Measurements from ENCODE around the gene CYP1B1.

DNA sequence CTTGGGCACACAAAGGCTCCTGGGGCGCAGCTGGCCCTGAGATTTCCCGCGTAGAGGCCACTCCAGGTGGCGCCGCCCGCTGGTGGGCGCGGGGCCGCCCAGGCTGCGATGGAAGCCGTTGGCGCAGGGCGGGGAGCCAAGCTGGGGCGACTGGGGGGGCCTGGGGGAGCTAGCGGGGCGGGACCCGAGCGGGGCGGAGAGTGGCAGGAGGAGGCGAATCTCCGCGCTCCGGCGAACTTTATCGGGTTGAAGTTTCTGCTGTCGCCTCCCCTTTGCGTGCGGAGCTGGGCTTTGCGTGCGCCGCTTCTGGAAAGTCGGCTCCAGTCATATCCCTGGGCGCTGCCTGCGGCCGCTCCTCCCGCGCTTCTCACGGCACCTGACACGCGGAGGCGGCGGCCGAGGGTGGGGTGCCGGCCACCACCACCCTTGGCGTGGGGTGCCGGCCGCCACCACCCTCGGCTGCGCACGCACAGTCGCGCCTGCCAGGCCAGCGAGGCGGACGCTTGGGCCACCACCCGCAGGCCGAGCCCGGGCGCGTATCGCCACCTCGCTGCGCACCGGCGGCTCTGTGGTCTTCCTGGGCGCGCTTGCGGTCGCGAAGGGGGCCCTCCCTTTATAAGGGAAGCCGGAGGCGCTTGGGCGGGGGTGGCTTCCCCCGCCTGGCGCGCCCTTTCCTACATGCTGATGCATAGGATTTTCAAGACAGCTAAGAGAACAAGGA, 919 bp upstream of the CYP1B1 start:
- TF ChIP-seq, protein P1, sequence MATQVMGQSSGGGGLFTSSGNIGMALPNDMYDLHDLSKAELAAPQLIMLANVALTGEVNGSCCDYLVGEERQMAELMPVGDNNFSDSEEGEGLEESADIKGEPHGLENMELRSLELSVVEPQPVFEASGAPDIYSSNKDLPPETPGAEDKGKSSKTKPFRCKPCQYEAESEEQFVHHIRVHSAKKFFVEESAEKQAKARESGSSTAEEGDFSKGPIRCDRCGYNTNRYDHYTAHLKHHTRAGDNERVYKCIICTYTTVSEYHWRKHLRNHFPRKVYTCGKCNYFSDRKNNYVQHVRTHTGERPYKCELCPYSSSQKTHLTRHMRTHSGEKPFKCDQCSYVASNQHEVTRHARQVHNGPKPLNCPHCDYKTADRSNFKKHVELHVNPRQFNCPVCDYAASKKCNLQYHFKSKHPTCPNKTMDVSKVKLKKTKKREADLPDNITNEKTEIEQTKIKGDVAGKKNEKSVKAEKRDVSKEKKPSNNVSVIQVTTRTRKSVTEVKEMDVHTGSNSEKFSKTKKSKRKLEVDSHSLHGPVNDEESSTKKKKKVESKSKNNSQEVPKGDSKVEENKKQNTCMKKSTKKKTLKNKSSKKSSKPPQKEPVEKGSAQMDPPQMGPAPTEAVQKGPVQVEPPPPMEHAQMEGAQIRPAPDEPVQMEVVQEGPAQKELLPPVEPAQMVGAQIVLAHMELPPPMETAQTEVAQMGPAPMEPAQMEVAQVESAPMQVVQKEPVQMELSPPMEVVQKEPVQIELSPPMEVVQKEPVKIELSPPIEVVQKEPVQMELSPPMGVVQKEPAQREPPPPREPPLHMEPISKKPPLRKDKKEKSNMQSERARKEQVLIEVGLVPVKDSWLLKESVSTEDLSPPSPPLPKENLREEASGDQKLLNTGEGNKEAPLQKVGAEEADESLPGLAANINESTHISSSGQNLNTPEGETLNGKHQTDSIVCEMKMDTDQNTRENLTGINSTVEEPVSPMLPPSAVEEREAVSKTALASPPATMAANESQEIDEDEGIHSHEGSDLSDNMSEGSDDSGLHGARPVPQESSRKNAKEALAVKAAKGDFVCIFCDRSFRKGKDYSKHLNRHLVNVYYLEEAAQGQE (IDR thresholded peaks at IDR 0.05; ENCODE audit: insufficient read depth in 1 of 2, low read depth in 2 of 2, low read length in 2 of 2), result 0 out of 4 replicates have a peak, but pooled peaks of 1 of the 2 experiments have one; percentile 9
- TF ChIP-seq SIN3A (IDR thresholded peaks at IDR 0.05; ENCODE audit: borderline replicate concordance, insufficient read depth, low read length) (no peak), TAF1 (IDR thresholded peaks at IDR 0.05; ENCODE audit: borderline replicate concordance, insufficient read depth, low read length) (no peak)
